GM19240 (cell line): ENCODE results near the gene PKDCC.
A peak's percentile ranks its signal among the peaks of the same experiment; 100 is the strongest.

Experiments used
- DNase-seq: peaks from one replicate; pipeline ENCODE4 v3.0.0; 2011; ENCODE audit warnings: low spot score; ENCODE audit not compliant: insufficient read length

PKDCC gene

GRCh38 chr2:42086500-42086953 lies 38.7 kb downstream of the PKDCC start:
- peak; percentile 46 for DNase-seq

- no peak for DNase-seq
These were observed 39.5 kb downstream of the PKDCC start for GRCh38 chr2:42087137-42087856.

- DNase-seq: no peak
These were observed 40.0 kb downstream of the PKDCC start for GRCh38 chr2:42087857-42088195.

GRCh38 chr2:42089340-42089925 lies 41.6 kb downstream of the PKDCC start:
- DNase-seq: no peak

- DNase-seq: no peak
These were observed 42.4 kb downstream of the PKDCC start for GRCh38 chr2:42090216-42090615.

GRCh38 chr2:42091671-42092070 lies 43.9 kb downstream of the PKDCC start:
- DNase-seq: no peak

GRCh38 chr2:42092084-42092996 lies 44.5 kb downstream of the PKDCC start:
- no peak for DNase-seq

- DNase-seq: no peak
These were observed 46.3 kb downstream of the PKDCC start for GRCh38 chr2:42094114-42094513.

- no peak for DNase-seq
These were observed 48.1 kb downstream of the PKDCC start for GRCh38 chr2:42095923-42096408.

- no peak for DNase-seq
These were observed 49.2 kb downstream of the PKDCC start for GRCh38 chr2:42096869-42097591.

GRCh38 chr2:42098571-42099437 lies 51.0 kb downstream of the PKDCC start:
- DNase-seq: no peak

GRCh38 chr2:42099438-42100173 lies 51.8 kb downstream of the PKDCC start:
- DNase-seq: no peak

- no peak for DNase-seq
These were observed 52.9 kb downstream of the PKDCC start for GRCh38 chr2:42100683-42101205.

- DNase-seq: no peak
These were observed 53.6 kb downstream of the PKDCC start for GRCh38 chr2:42101206-42102023.

- DNase-seq: peak; percentile 50
These were observed 54.3 kb downstream of the PKDCC start for GRCh38 chr2:42102024-42102590.

GRCh38 chr2:42102591-42103450 lies 55.0 kb downstream of the PKDCC start:
- DNase-seq: no peak

GRCh38 chr2:42103829-42104228 lies 56.0 kb downstream of the PKDCC start:
- DNase-seq: no peak
